Stimulated activated naive CD4-positive, alpha-beta T cell treated with Interleukin-2 at 50 U/mL for 16 hours (primary cell): ENCODE results near the gene IGF2R.
"Not testable (repeated sequence)": the region's sequence is repeated elsewhere in the genome, so short reads cannot be mapped to it uniquely, and the experiment has no call there.

Source experiments
- DNase-seq: peaks from one replicate; lab custom pipeline; 2025; lab: John Stamatoyannopoulos, UW

IGF2R gene, protein sequence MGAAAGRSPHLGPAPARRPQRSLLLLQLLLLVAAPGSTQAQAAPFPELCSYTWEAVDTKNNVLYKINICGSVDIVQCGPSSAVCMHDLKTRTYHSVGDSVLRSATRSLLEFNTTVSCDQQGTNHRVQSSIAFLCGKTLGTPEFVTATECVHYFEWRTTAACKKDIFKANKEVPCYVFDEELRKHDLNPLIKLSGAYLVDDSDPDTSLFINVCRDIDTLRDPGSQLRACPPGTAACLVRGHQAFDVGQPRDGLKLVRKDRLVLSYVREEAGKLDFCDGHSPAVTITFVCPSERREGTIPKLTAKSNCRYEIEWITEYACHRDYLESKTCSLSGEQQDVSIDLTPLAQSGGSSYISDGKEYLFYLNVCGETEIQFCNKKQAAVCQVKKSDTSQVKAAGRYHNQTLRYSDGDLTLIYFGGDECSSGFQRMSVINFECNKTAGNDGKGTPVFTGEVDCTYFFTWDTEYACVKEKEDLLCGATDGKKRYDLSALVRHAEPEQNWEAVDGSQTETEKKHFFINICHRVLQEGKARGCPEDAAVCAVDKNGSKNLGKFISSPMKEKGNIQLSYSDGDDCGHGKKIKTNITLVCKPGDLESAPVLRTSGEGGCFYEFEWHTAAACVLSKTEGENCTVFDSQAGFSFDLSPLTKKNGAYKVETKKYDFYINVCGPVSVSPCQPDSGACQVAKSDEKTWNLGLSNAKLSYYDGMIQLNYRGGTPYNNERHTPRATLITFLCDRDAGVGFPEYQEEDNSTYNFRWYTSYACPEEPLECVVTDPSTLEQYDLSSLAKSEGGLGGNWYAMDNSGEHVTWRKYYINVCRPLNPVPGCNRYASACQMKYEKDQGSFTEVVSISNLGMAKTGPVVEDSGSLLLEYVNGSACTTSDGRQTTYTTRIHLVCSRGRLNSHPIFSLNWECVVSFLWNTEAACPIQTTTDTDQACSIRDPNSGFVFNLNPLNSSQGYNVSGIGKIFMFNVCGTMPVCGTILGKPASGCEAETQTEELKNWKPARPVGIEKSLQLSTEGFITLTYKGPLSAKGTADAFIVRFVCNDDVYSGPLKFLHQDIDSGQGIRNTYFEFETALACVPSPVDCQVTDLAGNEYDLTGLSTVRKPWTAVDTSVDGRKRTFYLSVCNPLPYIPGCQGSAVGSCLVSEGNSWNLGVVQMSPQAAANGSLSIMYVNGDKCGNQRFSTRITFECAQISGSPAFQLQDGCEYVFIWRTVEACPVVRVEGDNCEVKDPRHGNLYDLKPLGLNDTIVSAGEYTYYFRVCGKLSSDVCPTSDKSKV (N-terminal part only)

GRCh38 chr6:159968295-159969203 is at the start of gene IGF2R:
Gene IGF2R (plus strand): TSS chr6:159969082. CDS start chr6:159969247, 165 bp downstream.
- peak; percentile 95 for DNase-seq

DNA sequence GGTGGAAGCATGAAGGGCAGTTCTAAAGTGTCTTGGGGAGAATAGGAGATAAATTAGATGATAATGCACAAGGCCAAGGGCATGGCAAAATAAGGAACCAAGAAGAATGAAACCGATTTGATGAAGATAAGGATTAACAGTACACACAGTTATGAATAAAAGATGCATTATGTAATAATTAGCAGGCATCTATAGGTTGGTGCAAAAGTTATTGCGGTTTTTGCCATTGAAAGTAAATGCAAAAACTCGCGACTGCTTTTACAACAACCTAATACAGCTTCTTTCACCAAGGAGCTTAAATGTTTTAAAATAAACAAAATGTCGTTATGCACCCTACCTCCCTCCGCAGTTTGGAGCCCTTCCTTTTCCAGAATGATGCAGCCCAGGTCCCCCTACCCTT is 49.1 kb upstream of the IGF2R start:
- DNase-seq = no peak

DNA sequence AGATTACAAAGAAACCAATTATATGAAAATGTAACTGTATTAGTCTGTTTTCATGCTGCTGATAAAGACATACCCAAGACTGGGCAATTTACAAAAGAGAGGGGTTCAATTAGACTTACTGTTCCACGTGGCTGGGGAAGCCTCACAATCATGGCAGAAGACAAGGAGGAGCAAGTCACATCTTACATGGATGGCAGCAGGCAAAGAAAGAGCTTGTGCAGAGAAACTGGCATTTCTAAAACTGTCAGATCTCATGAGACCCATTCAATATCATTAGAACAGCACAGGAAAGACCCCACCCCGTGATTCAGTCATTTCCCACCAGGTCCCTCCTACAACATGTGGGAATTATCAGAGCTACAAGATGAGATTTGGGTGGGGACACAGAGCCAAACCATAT is 44.7 kb upstream of the IGF2R start:
- DNase-seq = not testable (repeated sequence)

GRCh38 chr6:159926542-159927203 is 42.2 kb upstream of the IGF2R start:
- no peak for DNase-seq

- DNase-seq = peak; percentile 59
These were observed 39.1 kb upstream of the IGF2R start for GRCh38 chr6:159929819-159930218.

DNA sequence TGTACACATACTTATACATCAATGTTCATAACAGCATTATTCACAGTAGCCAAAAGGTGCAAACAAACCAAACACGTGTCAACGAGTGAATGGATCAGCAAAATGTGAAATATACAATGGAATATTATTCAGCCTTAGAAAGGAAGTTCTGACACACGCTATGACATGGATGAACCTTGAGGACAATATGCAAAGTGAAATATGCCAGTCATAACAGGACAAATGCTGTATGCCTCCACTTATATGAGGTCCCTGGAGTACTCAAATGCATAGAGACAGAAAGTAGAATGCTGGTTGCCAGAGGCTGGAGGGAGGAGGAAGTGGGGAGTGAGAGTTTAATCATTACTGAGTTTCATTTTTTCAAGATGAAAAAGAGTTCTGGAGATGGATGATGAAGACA is 37.8 kb upstream of the IGF2R start:
- peak; percentile 35 for DNase-seq

- no peak for DNase-seq
These were observed 37.0 kb upstream of the IGF2R start for GRCh38 chr6:159931846-159932245.

DNA sequence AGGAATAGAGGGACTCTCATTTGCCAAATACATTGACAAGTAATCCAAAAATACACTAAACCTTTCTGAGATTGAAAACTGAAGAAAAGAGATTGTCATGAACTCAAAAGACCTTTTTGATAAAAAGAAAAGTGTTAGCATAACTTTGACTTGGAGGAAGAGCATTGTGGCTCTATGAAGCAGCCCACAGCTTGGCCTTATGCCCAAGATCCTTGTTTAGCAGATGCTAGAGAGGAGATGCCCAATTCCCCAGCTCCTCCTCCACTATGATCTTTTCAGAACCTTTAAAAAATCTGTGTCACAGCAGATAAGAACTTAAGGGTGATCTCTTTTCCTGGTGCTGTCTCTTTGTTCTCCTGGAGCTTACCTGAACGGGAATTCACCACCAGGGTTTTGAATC is 35.8 kb upstream of the IGF2R start:
- no peak for DNase-seq

GRCh38 chr6:159934181-159934580 is 34.7 kb upstream of the IGF2R start:
- DNase-seq = no peak

DNA sequence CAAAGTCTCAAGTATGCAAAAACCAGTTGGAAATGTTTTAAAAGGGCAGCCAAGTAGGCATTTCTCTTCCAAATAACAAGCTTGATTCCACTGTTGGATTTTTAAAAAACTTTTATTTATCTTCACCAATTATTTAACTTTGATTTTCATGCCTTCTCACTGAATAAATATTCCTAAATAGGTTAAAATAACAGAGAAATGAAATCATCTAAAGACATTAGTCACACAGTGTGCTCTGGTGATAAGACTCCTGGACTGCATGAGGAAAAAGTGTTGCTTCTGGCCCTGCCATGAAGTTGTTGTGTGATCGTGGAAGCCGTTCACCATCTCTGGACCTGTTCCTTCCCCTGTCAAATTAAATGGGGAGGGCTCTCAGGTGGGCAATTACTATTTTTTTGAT is 33.8 kb upstream of the IGF2R start:
- DNase-seq = no peak

GRCh38 chr6:159935633-159936032 is 33.2 kb upstream of the IGF2R start:
- no peak for DNase-seq

DNA sequence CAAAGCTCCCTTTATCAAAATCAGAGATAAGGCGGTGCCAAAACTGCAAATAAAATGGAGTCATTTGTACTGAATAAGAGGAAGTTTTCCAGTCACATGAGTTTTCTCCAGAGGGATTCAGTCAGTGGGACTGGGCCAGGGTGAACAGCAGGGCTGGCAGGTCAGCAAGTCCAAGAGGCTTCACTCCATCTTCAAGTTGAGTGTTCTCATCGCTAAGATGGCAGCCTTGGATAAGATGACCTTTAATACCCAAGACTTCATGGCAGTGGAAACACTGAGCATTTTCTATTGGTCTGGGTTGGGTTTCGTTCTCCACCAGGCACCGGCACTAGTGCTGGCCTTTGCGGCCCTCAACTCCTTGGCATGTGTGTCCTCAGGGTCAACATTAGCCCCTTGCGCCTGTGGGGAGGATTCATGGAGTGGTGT is 29.3 kb upstream of the IGF2R start:
- DNase-seq = no peak

DNA sequence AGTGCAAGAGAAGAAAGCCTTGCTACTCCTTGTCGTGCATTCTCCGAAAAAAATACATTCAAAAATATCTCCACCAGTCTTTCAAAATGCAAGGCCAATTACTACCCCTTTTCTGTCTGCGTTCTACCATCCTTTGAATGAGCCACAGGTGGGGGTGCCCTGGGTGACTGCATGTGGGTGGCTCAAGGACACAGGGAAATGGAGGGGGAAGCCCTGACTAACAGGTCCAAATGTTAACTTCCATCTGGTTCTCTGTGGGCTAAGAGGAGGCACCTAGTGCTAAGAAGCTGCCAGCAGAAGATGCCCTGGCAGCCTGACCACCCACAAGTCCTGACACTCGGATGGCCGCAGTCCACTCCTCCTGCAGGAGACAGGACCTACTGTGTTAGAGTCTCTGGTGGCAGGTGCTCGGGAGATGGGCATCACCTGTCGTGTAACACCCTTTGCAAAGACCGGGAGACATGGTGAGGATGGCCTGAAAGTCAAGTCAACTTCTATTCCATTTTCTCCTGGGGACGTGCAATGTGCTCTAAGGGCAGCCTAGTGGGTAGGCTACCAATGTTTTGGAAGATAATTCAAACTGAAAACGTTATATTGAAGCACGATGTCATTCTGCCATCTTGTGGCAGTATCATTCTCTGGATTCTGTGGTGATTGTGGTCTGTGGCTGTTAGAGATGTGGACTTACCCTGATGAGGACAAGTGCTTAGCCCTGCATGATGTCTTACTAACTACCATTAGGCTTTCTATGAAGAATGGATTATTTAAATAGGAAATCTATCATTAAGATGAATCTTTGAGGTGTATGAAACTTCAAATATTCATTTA is 27.4 kb upstream of the IGF2R start:
- DNase-seq = peak; percentile 15

DNA sequence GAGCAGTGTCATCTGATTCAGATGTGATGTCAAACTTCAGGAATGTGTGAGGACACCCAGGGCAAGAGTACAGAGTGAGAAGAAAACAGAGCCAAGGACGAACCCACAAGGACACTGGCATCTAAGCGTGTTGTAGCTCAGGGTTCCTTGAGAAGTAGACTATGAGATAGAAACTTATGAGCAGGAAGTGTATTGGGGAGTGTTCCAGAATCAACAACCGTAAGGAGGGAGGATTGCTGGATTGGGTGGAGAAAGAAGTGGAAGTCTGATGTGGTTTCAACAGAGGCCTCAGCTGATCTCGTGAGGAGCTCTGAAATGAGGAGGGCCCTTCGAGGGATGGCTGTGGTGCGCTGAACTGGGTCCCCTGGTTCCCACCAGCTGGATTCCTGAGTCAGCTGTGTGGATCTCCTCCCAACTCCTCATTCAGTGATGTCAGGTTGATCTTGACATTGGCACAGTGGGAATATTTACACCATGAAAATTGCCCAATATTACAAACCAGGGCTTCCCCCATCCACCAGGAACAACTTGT is 25.7 kb upstream of the IGF2R start:
- no peak for DNase-seq

DNA sequence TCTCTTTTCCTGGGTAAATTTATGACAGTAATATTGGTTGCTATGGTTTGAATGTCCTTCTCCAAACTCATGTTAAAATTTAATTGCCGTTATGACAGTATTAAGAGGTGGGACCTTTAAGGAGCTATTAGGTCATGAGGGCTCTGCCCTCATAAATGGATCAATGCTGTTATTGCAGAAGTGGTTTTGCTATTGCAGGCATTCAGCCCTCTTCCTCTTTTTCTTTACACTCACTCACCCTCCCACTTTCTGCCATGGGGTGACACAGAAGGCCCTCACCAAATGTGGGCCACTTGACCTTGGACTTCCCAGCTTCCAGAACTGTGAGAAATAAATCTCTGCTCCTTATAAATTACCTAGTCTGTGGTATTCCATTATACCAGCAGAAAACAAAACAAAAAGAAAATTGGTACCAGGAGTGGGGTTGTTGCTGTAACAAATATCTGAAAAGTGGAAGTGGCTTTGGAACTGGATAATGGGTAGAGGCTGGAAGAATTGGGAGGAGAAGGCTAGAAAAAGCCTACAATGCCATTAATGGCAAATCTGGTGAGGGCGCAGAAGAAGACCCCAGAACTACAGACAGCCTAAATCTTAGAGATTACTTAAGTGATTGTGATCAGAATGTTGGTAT is 24.8 kb upstream of the IGF2R start:
- no peak for DNase-seq

GRCh38 chr6:159945801-159946392 is 23.0 kb upstream of the IGF2R start:
- DNase-seq = no peak

DNA sequence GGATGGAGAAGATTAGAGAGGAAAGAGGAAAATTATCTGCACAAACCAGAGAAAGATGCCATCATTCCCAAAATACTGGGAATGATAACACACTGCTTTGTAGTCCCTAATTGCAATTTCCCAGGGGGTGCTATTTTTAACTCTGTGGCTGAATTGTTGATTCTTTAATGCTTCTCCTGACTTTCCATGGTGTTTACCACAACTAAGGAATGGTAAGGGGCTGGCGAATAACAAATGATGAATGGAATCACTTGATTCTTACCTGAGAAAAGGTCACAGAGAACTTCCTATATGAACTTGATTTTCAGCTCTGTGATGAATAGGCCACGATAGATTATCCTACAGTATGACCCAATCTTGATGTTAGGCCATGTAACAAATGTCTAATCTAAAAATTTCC is 22.0 kb upstream of the IGF2R start:
- DNase-seq = no peak

- no peak for DNase-seq
These were observed 20.7 kb upstream of the IGF2R start for GRCh38 chr6:159948199-159948598.

DNA sequence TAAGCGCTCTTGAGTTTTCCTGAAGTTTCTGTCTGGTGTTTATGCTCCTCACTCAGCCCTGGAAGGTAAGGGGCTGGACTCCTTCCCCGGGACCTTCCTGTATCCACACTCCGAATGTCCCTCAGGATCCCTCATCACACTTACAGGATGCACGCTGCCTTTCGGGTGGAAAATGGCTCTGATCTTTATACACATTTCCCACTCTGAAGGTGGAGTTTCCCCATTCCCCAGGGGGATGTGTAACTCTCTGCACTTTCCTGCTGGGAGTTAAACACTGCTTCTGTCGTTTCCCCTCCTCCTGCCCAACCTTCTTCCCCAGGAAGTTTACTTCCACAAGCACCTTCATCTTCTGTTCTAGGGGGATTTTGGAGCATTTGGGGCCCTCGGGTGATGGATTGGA is 17.1 kb upstream of the IGF2R start:
- no peak for DNase-seq
